HG03520 (cell line): Measurements from ENCODE around the gene STK32B.

Experiments
- ATAC-seq: cut with Tn5 transposase; IDR thresholded peaks from one replicate; pipeline ENCODE4 v1.9.1; 2021; ENCODE audit warnings: mild to moderate bottlenecking, moderate library complexity; ENCODE audit not compliant: unreplicated experiment

The STK32B gene

DNA sequence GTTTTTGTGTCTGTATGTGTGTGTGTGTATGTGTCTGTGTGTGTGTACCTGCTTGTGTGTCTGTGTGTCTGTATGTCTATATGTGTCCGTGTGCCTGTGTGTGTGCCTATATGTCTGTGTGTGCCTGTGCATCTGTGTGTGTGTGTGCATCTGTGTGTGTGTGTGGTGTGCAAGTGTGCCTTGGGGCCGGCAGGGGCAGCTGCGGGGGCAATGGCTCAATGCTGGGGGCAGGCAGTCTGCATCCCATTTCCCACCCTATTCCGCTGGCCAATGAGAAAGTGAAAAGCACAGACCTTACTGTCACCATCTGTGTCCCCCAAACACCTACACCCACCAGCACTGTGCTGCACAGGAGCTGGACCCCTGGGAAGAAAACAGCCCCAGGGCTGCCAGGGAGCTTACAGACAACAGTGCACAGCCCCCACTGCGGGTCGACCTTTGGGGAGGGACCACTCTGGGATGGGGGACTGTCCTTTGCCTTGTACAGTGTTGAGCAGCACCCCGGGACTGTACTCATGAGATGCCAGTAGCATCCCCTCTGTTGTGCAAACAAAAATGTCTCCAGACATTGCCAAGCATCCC, 411.1 kb downstream of the STK32B start:
- ATAC-seq: no peak

DNA sequence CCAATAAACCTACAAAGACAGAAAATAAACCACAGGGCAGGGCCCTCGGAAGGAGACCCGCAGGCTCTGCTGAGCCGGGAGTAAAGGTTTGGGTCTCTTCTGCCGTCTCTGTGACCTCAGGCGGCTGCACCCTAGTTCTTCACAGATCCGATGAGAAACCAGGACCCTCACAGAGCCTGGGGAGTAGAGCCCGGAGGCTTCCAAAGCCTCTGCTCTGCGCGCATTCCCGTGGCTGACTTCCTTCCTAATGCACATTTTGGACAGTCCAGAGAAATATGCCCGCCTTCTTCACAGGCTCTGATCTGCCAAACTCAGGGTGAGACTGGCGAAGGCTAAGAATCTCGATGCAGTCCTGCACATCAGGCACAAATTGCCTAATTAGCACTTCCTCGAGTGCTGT, 411.6 kb downstream of the STK32B start:
- no peak for ATAC-seq

DNA sequence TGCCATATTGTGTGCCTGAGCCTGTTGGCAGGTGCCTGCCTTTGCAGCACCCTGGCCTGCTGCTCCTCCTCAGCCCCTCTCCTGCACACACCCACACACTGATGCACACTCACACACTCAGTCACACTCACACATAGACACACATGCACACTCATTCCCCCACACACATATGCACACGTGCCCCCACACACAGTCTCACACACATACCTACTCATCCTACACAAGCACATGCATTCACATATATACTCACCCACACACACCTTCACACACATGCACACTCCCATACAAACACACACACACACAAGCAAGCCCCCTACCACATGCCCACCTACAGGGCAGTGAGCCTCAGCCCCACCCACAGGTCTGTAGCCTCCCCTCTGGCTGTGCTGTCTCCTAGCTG, 412.1 kb downstream of the STK32B start:
- no peak for ATAC-seq

- no peak for ATAC-seq
These were observed 412.8 kb downstream of the STK32B start for GRCh38 chr4:5463936-5464650.

GRCh38 chr4:5465529-5465928, 414.2 kb downstream of the STK32B start:
- ATAC-seq: no peak

GRCh38 chr4:5465956-5466355, 414.7 kb downstream of the STK32B start:
- no peak for ATAC-seq

- ATAC-seq: no peak
These were observed 415.8 kb downstream of the STK32B start for GRCh38 chr4:5467111-5467510.

DNA sequence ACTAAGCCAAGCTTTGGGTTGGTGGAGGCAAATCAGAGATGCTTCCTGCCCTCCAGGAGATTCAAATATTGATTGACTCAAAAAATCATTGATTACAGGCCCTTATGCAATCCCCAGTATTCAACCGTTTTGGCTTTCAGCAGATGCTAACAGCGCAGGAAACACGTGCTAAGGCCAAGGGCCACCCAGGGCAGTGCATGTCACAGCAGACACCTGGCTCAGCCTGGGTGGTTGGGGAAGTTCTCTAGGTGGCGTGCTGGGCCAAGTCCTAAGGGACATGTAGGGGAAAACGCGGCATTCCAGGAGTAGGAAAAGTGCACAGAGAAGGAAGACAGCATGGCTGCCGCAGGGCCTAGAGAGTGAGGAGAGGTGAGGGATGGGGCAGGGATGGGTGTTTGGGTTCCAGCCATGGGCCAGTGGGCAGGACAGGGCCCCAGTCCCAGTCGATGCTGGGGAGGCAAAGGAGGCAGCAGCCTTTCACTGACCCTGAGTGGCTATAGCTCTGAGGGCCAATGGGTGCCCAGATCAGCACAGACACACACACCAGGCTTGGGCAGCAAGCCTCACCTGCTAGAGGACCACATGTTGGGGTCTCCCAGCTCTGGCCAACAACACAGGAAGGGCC, 418.0 kb downstream of the STK32B start:
- no peak for ATAC-seq

GRCh38 chr4:5469861-5470260, 418.6 kb downstream of the STK32B start:
- ATAC-seq: no peak

- ATAC-seq: no peak
These were observed 419.3 kb downstream of the STK32B start for GRCh38 chr4:5470318-5471198.

DNA sequence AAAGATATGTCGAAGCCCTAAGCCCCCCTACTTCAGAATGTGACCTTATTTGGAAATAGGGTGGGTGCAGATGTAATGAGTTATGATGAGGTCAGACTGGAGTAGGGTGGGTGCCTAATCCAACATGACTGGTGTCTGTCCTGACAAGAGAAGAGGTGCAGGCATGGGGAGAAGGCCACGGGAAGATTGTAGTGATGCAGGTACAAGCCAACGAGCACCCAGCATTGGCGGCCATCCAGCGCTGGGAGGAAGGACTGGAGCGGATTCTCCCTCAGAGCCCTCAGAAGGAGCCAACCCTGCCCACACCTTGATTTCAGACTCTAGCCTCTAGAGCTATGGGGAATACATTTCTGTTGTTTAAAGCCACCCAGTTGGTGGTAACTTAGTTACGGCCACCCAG, 419.9 kb downstream of the STK32B start:
- ATAC-seq: no peak

GRCh38 chr4:5471691-5472090, 420.4 kb downstream of the STK32B start:
- no peak for ATAC-seq

DNA sequence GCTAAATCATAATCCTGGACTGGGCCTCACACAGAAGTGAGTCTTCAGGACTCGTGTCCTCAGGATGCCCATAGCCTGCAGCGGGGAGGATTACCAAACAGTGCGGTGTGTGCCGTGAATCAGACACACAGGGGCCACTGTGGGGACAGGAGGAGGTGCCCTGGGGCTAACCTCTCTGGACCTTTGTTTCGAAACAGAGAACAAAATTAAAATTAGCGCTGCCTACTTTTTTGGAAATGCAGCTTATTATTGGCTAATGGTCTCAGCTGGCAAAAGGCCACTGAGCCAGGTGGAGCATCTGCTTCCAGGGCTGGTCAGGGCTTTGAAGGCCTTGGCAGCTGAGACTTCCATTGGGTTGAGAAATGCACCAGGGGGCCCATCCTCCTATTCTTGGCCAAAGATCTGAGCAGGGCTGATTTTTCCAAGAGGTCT, 420.9 kb downstream of the STK32B start:
- no peak for ATAC-seq

GRCh38 chr4:5473125-5473524, 421.8 kb downstream of the STK32B start:
- no peak for ATAC-seq

GRCh38 chr4:5474756-5475155, 423.5 kb downstream of the STK32B start:
- ATAC-seq: no peak

DNA sequence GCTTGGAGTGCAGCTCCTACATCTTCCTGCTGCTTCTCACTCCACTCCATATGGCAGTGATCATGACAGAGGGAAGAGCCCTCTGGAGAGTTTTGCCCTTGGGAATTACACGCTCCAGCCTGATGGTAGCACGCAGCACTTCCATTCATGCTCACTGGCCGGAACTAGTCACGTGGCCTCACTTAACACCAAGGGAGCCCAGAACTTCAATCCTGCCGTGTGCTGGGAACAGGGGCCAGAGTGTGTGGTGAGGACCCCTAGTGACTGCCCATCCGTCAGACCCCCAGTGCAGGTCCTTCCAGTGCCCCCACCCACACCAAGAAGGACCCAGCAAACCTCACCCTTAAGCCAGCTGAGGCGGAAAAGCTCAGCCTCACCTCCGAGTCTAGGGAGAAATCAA, 426.3 kb downstream of the STK32B start:
- ATAC-seq: no peak

- ATAC-seq: no peak
These were observed 426.9 kb downstream of the STK32B start for GRCh38 chr4:5478169-5478568.

DNA sequence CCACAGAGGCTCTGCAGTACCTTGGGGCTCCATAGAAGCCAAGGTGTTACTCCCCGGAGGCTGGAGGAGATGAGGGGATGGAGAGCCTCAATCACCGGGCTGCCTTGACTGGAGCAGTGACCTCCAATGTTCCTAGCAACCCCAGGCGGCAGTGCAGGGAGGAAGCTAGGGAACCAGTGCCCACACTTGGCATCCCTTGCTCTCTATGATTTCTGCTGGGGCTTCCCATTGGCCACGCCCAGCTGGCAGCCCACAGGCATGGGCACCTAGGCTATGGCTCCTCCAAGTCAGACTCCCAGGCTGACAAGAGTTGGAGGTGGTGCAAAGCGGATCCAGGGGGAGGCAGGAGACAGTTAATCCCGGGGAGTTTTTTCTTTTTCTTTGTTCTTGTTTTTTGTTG, 427.4 kb downstream of the STK32B start:
- no peak for ATAC-seq

DNA sequence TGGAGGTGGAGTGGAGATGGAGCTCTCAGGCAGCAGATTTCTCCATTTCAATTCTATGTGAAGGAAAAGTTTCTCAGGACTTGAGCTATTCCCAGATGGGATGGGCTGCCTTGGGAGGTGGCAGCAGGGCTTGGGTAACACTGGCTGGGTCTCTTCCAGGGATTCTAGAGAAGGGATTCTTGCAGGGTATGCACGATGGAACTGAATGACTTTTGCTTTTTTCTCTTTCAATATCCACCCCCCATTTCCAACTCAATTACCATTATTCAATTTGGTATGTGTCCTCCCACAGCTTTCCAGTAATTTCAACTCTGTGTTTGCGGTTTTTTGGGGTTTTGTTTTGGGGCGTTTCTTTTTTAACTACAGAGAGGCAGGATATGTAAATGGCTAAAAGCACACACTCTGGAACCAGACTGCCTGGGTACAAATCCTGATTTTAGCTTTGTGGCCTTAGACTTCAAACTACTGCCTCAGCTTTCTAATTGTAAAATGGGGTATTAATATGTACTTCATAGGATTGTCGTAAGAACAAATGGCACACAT, 428.3 kb downstream of the STK32B start:
- ATAC-seq: no peak

DNA sequence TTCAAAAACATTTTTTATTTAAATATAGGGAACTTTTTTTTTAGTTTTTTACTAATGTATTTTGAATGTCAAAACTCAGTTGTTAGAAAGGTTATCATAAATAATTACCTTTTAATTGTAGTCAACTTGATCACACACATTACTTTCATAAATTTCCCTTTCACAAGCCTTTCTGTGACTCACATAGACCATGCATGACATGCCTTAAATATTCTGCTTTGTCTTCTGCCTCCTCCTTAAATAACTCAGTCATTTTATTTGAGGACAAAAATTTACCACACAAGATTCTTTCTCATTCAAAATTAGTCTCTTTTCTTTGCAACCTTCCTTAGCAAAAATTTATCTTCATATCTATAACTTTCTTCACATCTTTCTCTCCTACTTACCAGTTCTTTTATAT, 437.1 kb downstream of the STK32B start:
- no peak for ATAC-seq

- ATAC-seq: no peak
These were observed 438.0 kb downstream of the STK32B start for GRCh38 chr4:5489260-5489659.
